ENCODE results near the gene CREB5.

Gene CREB5

DNA sequence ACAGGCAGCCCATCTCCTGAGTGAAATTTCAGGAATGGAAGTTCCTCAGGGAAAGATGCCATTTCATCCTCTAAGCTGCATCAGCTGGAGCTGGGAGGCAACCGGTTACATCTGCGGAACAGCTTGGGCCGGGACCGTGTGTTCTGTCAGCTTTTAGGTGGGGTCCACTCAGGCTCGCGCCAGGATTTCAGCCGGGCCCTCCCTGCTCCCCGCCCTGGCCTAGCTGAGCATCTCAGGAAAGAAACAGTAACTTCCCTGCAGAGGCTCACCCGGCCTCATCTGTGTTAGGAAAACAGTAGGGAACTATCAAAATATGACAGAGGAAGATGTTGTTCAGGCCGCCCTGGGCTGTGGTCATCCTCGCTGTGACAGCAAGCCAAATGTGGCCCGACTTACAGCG lies 435.4 kb downstream of the CREB5 start:
- DNase-seq, result no peak

DNA sequence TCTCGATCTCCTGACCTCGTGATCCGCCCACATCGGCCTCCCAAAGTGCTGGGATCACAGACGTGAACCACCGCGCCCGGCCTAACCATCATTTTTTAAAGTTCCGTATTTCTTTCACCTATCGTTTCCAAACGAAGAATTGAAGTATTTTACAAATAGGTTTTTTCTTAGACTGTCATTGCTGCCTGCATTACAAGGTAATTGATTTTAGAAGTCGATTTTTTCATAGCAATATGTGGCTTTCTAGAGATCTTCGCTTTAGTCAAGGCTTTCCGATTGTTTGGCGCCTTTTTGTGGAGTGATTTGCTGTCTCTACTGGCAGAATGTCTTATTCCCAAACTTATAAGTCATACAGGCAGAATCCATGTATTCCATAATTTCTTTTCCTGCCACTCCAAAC lies 436.6 kb downstream of the CREB5 start:
- no peak for DNase-seq

DNA sequence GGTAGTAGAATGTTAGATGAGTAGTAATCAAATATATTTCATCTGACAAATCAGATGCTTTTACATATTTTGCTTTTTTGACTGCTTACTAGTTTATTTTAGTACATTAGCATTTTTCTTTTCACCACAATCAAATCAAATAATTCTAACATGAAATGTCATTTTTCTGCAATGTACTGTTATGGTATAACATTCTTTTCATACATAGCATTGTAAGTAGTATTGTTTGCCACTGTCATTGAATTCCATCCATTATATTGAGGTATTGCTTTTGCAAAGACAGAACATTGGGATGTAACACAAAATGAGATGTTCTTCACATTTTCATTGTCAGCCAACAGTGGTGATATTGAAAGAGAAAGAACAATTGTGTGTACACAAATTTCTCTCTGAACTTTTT lies 438.4 kb downstream of the CREB5 start:
- no peak for DNase-seq

DNA sequence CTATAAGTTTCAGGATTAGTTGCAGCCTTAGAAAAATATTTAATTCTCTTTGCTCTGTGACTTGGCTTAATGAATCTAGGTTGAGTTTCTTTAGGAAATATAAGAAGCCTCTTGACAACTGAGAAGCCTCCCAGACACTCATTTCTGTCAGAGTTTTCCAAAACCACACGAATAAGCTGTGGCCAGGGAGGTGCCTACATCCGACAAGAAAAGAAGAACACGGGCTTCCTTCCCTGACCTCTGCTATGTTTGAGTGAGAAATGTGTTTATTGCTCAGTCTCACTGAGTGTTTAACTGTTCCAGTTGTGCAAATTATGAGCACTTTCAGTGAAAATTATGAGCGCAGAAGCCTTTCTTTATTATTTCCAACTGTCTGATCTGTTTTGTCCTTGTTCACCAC lies 440.8 kb downstream of the CREB5 start:
- no peak for DNase-seq

DNA sequence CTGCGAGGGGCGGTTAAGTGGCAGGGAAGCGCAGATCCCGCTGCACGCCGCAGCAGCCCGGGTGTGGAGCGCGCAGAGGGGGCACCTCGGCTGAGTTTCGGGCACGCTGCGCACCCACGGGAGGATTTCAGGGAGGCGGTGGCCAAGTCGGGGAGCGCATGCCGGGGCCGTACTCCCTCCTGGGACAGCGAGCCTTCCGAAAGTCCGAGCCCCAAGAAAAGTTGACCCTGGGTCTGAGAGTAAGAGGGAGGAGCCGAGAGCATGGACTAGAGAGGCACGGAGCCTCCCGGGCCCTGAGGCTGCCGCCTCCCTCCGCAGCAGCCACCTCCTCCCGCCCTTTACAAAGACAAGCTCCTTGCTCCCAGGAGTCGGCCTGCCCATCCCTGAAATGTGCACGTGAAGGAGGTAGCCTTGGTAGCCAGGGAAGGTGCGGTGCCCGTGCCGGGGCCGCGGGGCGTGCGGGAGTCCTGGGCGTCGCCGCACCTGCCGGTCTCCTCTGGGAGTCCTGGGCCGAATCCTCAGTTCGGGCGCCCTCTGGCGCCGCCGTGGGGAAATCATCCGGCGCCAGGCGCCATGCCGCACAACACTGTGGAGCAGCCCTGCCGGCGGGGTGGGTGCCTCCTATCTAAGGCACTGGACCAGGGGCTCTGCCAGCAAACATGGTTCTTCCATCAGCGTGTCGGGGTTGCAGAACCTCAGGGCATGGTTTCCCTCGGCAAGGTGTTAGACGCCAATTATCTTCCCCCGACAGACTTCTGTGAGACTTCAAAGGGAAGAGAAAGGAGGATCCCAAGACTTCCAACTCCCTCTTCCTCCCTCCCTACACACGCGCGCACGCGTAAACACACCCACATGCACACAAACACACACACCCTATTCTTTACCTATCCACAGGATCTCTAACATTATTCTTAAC lies 441.8 kb downstream of the CREB5 start:
- DNase-seq, result peak in 54 of 56 donors; percentile 12 to 87 (median 70)

DNA sequence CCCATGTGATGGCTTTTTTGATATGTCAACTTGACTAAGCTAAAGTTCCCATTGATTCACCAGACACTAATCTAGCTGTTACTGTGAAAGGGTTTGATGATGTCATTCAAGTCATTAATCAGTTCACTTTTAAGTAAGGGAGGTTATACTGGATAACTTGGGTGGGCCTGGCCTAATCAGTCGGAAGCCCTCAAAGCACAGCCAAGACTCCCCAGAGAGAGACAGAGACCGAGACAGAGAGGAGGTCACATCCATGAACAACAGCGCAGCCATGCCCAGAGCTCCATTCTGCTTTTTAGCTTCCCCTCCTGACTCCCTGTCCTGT lies 442.4 kb downstream of the CREB5 start:
- DNase-seq, result no peak

DNA sequence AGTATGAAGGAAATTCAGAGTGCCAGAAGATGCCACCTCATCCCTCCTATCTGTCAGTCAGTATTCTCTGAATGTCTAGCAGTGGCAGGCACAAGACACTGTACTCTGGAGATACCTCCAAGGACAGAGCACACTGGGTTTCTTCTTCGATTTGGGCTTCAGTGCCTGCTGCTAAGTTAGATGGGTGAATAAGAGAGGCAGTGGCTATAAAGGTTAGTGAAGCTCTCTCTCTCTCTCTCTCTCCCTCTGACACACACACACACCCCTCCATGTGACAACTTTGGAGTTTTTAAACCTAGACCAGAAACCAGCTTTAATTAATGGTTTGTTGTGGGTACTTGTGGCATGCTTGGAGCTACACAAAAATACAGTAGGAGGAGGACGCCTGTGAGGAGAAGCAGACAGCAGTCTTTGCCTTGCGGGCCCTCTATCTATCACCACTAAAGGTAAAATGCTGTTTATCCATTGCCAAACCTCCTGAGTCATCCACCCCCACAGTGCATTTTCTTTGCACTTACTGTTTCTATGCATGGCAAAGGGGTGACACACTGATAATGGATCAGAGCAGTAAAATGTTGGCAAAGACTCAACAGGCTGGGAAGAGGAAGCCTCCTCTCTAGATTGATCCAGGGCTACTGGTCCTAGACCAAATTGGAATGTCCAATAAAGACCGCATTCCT lies 443.4 kb downstream of the CREB5 start:
- no peak for DNase-seq

DNA sequence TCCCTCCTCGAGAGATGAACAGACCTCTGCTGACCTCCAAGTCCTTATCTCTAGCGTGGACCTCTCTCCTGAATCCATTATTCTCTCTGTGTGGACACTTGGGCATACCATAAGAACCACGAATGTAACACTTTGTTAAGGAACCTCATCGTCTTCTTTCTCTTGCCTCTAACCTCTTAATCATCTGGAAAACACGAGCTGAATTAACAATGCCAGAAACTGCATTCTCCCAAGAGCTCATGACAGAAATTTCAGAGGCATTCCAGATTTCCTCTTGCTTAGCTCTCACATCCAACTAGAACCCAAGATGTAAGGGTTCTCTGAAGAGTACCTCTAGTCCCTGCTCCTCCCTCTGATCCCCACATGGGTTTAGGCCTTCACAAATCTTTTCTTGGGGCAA lies 444.3 kb downstream of the CREB5 start:
- no peak for DNase-seq

DNA sequence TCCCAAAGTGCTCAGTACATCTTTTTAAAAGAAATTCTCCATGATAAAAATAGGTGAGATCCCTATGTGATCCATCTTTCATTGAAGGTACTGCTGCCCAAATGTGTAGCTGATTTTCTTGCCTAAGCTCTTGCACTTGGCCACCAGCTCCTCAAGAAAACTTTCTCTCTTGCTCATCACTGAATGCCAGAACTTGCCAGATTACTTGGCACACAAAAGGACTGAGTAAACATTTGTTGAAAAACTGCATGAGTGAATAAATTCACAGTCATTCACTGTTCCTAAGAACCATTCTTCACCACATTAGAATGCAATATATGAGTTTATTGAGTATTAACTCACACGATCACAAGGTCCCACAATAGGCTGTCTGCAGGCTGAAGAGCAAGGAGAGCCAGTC lies 445.9 kb downstream of the CREB5 start:
- DNase-seq, result no peak

DNA sequence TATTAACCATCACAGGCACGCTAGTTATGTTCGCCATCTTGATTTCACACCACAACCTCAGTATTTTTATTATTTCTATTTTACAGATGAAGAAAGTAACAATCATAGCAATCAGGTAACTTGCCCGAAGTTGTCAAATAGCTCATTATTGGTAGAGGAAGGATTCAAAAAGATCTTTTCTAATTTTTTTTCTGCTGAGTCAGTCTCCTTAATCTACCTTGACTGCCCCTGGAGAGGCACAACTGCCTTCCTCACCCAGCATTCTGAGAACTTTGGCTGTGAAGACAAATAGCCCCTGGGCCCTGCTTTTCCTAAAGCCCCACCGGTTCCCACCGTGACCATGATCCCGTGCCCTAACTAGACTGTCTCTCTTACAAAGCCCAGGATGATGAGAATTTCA lies 446.6 kb downstream of the CREB5 start:
- no peak for DNase-seq

DNA sequence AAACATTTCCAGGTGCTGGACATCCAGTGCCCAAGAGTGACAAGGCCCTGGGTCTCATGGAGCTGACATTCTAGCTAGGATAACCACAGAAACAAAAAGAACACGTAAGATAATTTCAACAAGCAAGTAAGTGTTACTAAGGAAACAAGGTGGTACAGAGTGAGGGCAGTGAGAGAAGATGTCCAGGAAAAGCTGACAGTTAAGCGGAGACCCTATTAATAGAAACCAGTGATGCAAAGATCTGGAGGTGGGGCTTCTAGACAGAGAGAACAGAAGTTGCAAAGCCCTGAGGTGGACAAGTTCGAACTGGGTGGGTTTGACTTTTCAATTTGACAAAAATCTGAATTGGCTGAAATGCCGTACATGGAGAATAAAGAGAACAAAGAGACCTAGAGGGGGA lies 449.5 kb downstream of the CREB5 start:
- DNase-seq, result no peak

DNA sequence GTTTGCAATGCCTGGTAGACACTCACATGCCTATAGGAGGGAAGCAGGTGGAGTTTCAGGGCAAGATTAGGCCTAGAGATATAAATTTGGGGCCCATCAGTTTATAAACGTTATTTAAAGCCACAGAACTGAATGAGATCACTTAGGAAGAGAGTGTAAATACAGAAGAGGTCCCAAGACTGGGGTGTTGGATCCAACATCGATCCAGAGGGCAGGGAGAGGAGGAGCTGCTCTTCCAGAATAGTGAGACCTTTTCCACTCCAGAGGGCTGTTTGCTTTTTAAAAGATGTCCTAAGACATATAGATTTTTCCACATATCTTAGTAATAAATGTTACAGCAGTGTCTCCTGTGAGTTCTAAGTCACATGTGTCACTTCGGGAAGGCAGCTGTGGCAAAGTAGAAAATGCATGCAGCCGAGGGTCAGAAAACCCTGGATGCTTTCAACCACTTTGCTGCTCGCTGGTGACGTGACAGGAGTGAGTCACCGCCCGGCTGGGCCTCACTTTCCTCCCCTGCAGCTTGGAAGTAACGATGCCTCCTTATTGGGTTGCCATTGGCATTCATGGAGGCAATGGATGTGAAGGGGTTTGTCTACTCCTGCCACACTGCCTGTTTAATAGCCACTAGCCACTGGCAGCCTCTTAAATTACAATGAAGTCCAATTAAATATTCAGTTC lies 450.4 kb downstream of the CREB5 start:
- DNase-seq, result no peak

DNA sequence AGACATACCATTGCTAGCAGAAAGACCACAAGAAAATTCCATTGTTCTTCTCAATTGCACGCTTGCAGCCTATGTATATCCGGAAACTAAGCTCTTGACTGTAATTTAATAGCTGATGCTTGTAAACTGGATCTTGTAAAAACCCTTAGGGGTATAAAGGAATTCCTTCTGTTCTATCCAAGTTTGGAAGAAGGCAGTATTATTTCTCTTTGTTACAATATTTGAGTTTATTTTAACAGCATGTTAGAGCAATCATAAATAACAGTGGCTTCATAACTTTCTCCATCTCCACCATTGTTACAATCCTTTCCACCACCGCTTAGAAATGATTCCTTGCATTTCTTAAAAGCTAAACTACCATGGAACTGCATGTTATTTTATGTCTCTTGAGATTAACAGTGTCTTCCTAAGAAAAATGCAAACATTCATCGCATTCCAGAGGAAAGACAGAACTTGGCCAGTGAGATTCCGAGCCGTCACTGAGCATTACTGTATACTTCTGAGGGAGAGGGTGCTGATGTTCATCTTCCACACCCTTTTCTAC lies 453.4 kb downstream of the CREB5 start:
- no peak for DNase-seq

DNA sequence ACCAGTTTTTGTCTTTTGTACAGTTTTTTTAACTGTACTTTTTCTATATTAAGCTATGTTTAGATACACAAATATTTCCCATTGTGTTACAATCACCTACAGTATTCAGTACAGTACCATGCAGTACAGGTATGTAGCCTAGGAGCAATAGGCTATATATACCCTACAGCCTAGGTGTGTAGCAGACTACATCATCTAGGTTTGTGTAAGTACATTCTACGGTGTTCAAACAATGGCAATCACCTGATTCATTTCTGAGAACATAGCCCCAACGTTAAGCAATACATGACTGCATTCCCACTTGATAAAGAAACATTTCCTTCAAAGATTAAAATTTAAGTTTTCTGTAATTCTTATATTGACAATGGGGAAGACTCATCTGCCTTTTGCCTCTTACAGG lies 456.4 kb downstream of the CREB5 start:
- no peak for DNase-seq

DNA sequence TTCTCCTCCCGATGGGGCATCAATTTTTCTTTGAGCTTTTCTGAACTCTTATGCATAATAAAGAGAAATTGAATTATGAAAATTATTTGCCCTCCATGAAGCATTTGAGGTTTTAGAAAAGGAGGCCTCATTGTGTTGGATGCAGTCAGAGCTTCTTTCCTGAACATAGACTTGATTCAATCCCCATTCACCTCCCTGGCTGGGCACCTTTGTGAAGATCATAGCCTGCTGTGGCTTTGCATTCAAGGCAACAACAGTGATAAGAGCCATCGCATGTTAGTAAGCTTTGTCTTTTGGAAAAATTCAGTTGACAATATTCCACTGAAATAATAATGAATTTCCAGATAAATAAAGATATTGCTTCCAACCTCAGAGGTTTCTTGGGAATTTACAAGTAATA lies 458.8 kb downstream of the CREB5 start:
- no peak for DNase-seq

DNA sequence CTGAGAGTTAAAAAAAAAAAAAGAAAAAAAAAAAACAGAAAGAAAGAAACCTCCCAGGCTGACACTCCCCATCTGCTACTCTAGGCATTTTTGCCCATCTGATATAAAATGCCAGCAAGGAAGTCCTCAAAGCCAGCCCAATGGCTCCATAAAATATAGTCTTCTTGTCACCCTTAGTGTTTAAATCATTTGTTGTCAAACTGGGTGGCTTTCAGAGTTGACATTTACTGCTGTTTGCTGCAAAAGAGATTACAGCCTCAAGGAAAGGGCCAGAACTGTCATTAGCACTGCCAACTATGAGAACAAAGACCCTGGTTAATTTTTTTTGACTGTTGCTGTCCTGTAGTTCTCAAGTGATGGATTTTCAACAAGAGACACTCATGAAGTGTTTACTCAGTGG lies 459.3 kb downstream of the CREB5 start:
- no peak for DNase-seq

DNA sequence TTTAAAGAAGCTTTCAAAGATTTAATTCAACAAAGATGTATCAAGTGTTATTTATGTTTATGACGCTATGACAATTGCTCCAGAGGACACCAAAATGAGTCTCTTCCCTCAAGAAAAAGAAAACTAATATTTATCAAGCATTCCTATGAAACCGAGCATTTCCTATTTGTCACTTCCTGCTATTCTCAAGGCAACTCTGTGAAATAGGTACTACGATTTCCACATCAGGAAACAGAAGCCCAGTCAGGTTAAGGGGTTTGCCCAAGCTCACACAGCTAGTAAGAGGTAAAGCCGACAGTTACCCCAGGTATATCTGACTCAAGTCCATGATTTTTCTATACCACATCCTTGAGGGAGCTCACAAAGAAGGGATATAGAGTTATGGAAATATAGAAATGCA lies 459.9 kb downstream of the CREB5 start:
- no peak for DNase-seq

DNA sequence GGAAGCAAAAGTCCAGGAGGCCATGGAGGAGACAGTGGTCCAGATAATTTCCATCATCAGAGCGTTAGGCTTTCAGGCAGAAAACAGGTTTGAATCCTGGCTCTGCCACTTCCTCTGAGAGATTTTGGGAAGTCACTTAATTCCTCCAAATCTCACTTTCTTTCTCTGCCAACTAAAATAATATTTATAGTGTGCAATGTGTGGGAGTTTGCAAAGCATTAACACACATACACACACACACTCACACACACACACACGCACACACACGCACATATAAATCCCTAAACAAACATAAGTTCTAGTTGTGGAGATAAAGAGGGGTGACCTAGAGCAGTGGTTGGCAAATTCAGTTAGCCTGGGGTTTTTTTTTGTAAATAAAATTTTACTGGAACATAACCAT lies 461.0 kb downstream of the CREB5 start:
- DNase-seq, result no peak

DNA sequence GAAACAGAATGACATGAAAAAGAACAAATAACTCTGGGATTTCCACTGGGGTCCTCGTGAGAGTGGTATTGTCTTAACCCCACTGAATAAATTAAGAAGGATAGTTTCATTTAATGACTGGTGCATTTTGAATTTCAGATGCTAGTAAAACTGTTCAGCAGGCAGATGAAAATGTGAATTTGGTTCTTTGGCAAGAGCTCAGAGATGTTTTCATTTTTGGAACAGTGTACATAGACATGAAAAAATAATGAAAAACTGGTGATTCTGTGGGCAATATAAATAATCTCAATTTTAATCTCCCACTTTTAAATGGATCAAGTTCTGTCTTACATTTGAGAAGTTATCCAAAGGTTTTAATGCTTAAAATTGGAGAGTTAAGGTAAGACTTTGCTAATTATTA lies 461.7 kb downstream of the CREB5 start:
- no peak for DNase-seq
